Glutamatergic neuron (in vitro differentiated cells): Measurements from ENCODE around the gene MMP14. TPM values are rescaled to one million over a fixed set of nuclear protein-coding genes. Genes with fewer than 3 reads are reported as not detected.
A peak's percentile ranks its signal among the peaks of the same experiment; 100 is the strongest.
"Not testable (repeated sequence)": the region's sequence is repeated elsewhere in the genome, so short reads cannot be mapped to it uniquely, and the experiment has no call there.

Experiments
- DNase-seq: peaks from one replicate; pipeline ENCODE4 v3.0.0; 2022
- H3K27ac Mint-ChIP-seq: one replicate; pipeline ENCODE4 v1.8.0; 2020; ENCODE audit warnings: mild to moderate bottlenecking, mixed read lengths, inconsistent platforms; ENCODE audit not compliant: unreplicated experiment
- H3K27me3 Mint-ChIP-seq: one replicate; pipeline ENCODE4 v1.8.0; 2020; ENCODE audit warnings: mild to moderate bottlenecking, moderate library complexity, mixed read lengths, inconsistent platforms; ENCODE audit not compliant: unreplicated experiment
- H3K36me3 Mint-ChIP-seq: one replicate; pipeline ENCODE4 v1.8.0; 2020; ENCODE audit warnings: mild to moderate bottlenecking, mixed read lengths, inconsistent platforms; ENCODE audit not compliant: unreplicated experiment
- H3K4me1 Mint-ChIP-seq: one replicate; pipeline ENCODE4 v1.8.0; 2020; ENCODE audit warnings: mild to moderate bottlenecking, low read depth, mixed read lengths, inconsistent platforms; ENCODE audit not compliant: unreplicated experiment
- H3K4me3 Mint-ChIP-seq: one replicate; pipeline ENCODE4 v1.8.0; 2020; ENCODE audit warnings: mild to moderate bottlenecking, mixed read lengths, inconsistent platforms; ENCODE audit not compliant: unreplicated experiment
- H3K9me3 Mint-ChIP-seq: one replicate; pipeline ENCODE4 v1.8.0; 2020; ENCODE audit warnings: mild to moderate bottlenecking, moderate library complexity, mixed read lengths, inconsistent platforms; ENCODE audit not compliant: unreplicated experiment
- total RNA-seq: library from RNA; stranded (reverse); fragmentation: NEBNext Ultra II Directional; extraction: Animal tissue kit (Norgen Biotek cat#: 25700); gene quantifications from one replicate; pipeline ENCODE4 v1.2.1, GENCODE V29; 2021; ENCODE audit not compliant: unreplicated experiment
- TF ChIP-seq, protein P1 (sequence below): fragments of 200-600 bp; sonication (generic); IDR thresholded peaks from one replicate; pipeline ENCODE4 v1.5.0; 2021; ENCODE audit not compliant: partially characterized antibody, unreplicated experiment

Gene MMP14
- total RNA-seq, 1 donor from 2014 or later, result 162 TPM

DNA sequence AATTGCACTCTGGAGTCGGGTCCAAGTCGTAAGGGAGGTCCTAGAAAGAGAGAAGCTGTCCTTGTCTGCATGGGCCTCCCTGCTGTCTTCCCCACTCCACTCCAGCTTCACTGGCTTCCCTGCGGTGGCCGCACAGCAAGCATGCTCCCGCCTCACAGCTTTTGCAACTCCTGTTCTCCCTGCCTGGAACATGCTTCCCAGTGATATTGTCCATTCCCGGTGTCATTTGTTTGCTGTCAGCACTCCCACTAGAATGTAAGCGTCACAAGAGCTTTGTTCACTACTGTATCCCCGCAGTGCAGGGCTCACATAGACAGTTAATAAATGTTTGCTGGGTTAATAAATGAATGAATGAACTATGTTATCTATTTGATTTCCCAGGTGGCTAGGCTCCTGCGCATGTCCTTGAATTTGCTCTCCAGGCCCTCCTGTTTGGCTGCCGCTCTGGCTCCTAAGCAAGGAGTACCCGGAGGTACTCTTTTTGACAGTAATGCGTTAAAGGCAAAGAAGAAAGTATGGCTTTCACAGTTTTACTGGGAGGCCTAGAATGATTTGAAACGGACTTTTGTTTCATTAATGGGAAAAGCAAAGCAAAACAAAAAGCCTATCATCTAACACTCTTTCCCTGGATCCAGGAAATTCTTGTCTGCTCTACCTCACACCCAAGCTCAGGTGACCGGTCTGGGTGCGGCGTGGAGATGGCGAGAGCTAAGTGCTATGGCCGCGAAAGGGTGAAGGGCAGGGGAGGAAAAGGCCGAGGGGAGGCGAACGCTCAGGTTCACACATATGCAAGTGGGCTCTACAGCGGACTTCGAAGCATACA, 15.0 kb upstream of the MMP14 start:
- Mint-ChIP-seq H3K27ac (peak overlapping the region; percentile 48), H3K4me1 (peaks cover 7% of the 10 kb centered on the region), H3K27me3 (no peaks in the 10 kb centered on the region), H3K9me3 (no peaks in the 10 kb centered on the region), H3K36me3 (no peaks in the 10 kb centered on the region), H3K4me3 (no peak overlapping the region)
- TF ChIP-seq, protein P1, sequence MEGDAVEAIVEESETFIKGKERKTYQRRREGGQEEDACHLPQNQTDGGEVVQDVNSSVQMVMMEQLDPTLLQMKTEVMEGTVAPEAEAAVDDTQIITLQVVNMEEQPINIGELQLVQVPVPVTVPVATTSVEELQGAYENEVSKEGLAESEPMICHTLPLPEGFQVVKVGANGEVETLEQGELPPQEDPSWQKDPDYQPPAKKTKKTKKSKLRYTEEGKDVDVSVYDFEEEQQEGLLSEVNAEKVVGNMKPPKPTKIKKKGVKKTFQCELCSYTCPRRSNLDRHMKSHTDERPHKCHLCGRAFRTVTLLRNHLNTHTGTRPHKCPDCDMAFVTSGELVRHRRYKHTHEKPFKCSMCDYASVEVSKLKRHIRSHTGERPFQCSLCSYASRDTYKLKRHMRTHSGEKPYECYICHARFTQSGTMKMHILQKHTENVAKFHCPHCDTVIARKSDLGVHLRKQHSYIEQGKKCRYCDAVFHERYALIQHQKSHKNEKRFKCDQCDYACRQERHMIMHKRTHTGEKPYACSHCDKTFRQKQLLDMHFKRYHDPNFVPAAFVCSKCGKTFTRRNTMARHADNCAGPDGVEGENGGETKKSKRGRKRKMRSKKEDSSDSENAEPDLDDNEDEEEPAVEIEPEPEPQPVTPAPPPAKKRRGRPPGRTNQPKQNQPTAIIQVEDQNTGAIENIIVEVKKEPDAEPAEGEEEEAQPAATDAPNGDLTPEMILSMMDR, result no peak
- DNase-seq, result no peak

DNA sequence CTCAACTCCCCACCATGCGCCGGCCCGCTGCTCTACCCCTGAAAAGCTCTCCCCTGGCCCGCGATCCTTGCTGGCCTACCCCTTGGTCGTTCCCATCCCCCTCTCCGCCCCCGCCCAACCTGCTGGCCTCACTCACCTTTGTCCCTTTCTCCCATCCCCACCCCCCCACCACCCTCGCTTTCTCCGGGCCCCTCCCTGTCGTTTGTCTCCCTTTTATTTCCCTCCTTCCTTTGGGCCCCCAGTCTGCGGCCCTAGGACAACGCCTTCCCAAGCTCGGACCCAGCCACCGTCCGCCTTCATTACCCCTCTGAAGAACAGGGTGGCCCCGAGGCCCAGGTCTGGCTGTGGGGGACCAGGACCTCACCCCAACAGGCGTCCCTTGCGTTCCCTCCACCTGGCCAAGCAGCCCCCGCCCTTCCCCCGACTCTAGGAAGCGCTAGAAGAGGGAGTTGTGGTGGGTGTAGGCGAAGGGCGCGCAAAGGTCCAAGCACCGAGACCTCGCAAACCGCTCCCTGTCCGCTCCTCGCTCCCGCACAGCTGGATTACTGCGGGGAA, 14.3 kb upstream of the MMP14 start:
- peak overlapping the region; percentile 70 for H3K4me3 Mint-ChIP-seq
- no peaks in the 10 kb centered on the region for H3K27me3 Mint-ChIP-seq
- no peak overlapping the region for H3K27ac Mint-ChIP-seq
- DNase-seq, result no peak
- no peaks in the 10 kb centered on the region for H3K36me3 Mint-ChIP-seq
- TF ChIP-seq, protein P1, result no peak
- H3K4me1 Mint-ChIP-seq, result peaks cover 7% of the 10 kb centered on the region
- H3K9me3 Mint-ChIP-seq, result no peaks in the 10 kb centered on the region

DNA sequence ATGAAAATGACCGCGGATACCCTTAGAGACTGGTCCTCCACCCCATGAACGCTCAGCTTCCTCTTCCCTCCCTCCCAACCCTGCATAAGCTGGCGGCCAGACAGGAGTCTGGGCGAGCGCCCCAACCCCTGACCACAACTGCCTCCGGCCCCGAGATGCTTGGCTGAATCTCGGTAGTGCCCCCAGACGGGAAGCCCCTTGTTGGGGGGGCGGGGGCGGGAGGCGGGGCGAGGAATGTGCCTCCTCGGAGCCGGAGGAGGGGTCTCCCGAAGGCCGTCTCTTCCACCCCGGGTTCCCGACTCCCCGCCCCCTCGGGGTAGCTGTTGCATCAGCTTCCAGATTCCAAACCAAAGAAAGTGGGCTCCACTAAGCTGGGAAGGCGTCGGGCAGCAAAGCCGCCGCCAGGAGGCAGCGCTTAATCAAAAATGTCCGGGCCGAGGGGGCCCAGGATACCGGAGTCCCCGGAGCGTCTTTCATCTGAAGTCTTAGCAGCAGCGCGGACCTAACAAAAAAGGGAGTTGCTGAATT, 13.8 kb upstream of the MMP14 start:
- H3K4me1 Mint-ChIP-seq, result peaks cover 7% of the 10 kb centered on the region
- TF ChIP-seq, protein P1, result peak; percentile 78
- no peaks in the 10 kb centered on the region for H3K9me3 Mint-ChIP-seq
- H3K4me3 Mint-ChIP-seq, result peak overlapping the region; percentile 80
- H3K36me3 Mint-ChIP-seq, result no peaks in the 10 kb centered on the region
- peak; percentile 83 for DNase-seq
- H3K27ac Mint-ChIP-seq, result no peak overlapping the region
- no peaks in the 10 kb centered on the region for H3K27me3 Mint-ChIP-seq

DNA sequence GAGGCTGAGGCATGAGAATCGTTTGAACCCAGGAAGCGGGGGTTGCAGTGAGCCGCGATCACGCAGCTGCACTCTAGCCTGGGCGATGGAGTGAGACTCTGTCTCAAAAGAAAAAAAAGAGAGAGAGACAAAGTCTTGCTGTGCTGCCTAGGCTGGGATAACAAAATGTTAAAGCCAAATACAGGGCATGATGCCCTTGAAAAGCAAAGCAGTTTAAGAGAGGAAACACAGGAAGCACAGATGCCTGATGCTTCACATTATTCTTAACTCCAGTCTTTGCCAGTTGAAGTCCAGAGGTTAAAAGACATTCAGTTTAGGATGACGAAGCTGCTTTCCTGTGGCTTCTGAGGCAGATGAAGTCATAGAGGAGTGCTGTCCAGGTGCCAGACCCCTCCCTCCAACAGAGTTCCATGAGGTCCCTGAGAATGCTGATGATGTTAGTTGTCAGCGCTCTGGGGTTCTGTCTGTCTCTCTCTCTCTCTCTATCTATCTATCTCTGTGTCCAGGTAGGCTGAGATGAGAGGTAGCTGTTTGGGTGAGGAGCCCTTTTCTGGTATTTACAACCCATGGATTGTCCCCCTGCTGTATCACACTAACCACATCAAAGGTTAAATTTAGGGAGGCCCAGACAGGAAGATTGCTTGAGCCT, 11.6 kb upstream of the MMP14 start:
- no peak overlapping the region for H3K27ac Mint-ChIP-seq
- H3K36me3 Mint-ChIP-seq, result no peaks in the 10 kb centered on the region
- DNase-seq, result no peak
- TF ChIP-seq, protein P1, result no peak
- H3K9me3 Mint-ChIP-seq, result peaks cover 3% of the 10 kb centered on the region
- peaks cover 11% of the 10 kb centered on the region for H3K4me1 Mint-ChIP-seq
- H3K27me3 Mint-ChIP-seq, result peaks cover 3% of the 10 kb centered on the region
- H3K4me3 Mint-ChIP-seq, result no peak overlapping the region

DNA sequence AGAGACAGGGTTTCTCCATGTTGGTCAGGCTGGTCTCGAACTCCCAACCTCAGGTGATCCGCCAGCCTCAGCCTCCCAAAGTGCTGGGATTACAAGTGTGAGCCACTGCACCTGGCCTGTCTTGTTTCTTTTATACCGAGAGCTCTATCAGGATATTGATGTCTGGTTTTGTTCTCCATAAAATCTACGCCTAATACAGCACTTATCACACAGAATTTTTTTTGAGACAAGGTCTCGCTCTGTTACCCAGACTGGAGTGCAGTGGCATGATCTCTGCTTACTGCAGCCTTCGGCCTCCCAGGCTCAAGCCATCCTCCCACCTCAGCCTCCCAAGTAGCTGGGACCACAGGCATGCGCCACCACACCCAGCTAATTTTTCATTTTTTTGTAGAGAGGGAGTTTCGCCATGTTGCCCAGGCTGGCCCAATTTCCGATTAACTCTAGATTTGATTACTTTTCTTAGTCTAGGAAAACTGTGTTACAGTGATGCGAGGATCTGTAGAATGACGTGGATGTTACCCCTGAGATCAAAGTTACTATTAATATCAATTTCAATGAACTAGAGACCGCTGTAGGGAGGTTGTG, 7.2 kb upstream of the MMP14 start:
- Mint-ChIP-seq H3K27ac (peak overlapping the region; percentile 91), H3K4me3 (peak overlapping the region; percentile 86), H3K4me1 (peaks cover 10% of the 10 kb centered on the region)
- H3K36me3 Mint-ChIP-seq, H3K9me3 Mint-ChIP-seq, H3K27me3 Mint-ChIP-seq, DNase-seq: not testable (repeated sequence)
